ENCODE results near the gene MAP3K7CL. TPM values are rescaled to one million over a fixed set of nuclear protein-coding genes. Genes with fewer than 3 reads are reported as not detected.
A peak's percentile ranks its signal among the peaks of the same experiment; 100 is the strongest.

The MAP3K7CL gene
- total RNA-seq, 6 donors from 2014 or later = 3.5 to 9.4 (median 5.9) TPM

- Histone ChIP-seq H3K4me1 (no peaks in the 10 kb centered on the region), H3K27ac (no peak overlapping the region), H3K27me3 (no peaks in the 10 kb centered on the region), H3K9me3 (no peaks in the 10 kb centered on the region), H3K36me3 (no peaks in the 10 kb centered on the region), H3K4me3 (no peak overlapping the region)
- TF ChIP-seq EP300 (IDR thresholded peaks at IDR 0.05) = no peak
- no peak for TF ChIP-seq CTCF (IDR thresholded peaks at IDR 0.05)
- TF ChIP-seq POLR2AphosphoS5 (IDR thresholded peaks at IDR 0.05) = no peak
- no peak for TF ChIP-seq POLR2A (IDR thresholded peaks at IDR 0.05)
- ATAC-seq (ENCODE audit: low FRiP score in 2 of 2) (no peak), DNase-seq (no peak)
- 78 to 86% methylated on average over 3 of the region's 3 CpGs for WGBS, 2 donors
Observed at GRCh38 chr21:29207201-29207600, 76.8 kb downstream of the MAP3K7CL start.

GRCh38 chr21:29208044-29208681, 77.7 kb downstream of the MAP3K7CL start:
- H3K4me1 ChIP-seq = no peaks in the 10 kb centered on the region
- peak overlapping the region in 2 of 4 donors; percentile 38 to 45 for H3K27ac ChIP-seq
- no peaks in the 10 kb centered on the region for H3K36me3 ChIP-seq
- ATAC-seq (ENCODE audit: low FRiP score in 2 of 2) (peak in 1 of 2 donors; percentile 33), DNase-seq (no peak)
- H3K4me3 ChIP-seq = no peak overlapping the region
- no peaks in the 10 kb centered on the region for H3K9me3 ChIP-seq
- 52 to 67% methylated on average over 9 of the region's 9 CpGs for WGBS, 2 donors
- no peaks in the 10 kb centered on the region for H3K27me3 ChIP-seq
- no peak for TF ChIP-seq POLR2A (IDR thresholded peaks at IDR 0.05)

GRCh38 chr21:29208682-29209059, 78.2 kb downstream of the MAP3K7CL start:
- no peak overlapping the region for H3K4me3 ChIP-seq
- H3K27ac ChIP-seq = peak overlapping the region; percentile 29 to 52 (median 42)
- no peaks in the 10 kb centered on the region for H3K27me3 ChIP-seq
- H3K9me3 ChIP-seq = no peaks in the 10 kb centered on the region
- no peak for TF ChIP-seq CTCF (IDR thresholded peaks at IDR 0.05)
- TF ChIP-seq EP300 (IDR thresholded peaks at IDR 0.05) = peak in 1 of 4 donors; percentile 6
- H3K4me1 ChIP-seq = no peaks in the 10 kb centered on the region
- 18 to 26% methylated on average over 1 of the region's 1 CpG for WGBS, 2 donors
- DNase-seq (no peak), ATAC-seq (ENCODE audit: low FRiP score in 2 of 2) (peak in 1 of 2 donors; percentile 88)
- no peaks in the 10 kb centered on the region for H3K36me3 ChIP-seq

- H3K4me3 ChIP-seq = no peak overlapping the region
- no peak for ATAC-seq (ENCODE audit: low FRiP score in 2 of 2)
- TF ChIP-seq POLR2A (IDR thresholded peaks at IDR 0.05) (no peak), EP300 (IDR thresholded peaks at IDR 0.05) (no peak), CTCF (IDR thresholded peaks at IDR 0.05) (no peak), POLR2AphosphoS5 (IDR thresholded peaks at IDR 0.05) (no peak)
Observed at GRCh38 chr21:29209696-29210095, 79.3 kb downstream of the MAP3K7CL start.

GRCh38 chr21:29211205-29211604, 80.8 kb downstream of the MAP3K7CL start:
- Histone ChIP-seq H3K36me3 (no peaks in the 10 kb centered on the region), H3K9me3 (no peaks in the 10 kb centered on the region), H3K4me3 (no peak overlapping the region), H3K27ac (no peak overlapping the region), H3K27me3 (no peaks in the 10 kb centered on the region), H3K4me1 (no peaks in the 10 kb centered on the region)
- DNase-seq (no peak), ATAC-seq (ENCODE audit: low FRiP score in 2 of 2) (no peak)
- no peak for TF ChIP-seq CTCF (IDR thresholded peaks at IDR 0.05)

More at GRCh38 chr21:29209696-29210095, 79.3 kb downstream of the MAP3K7CL start:
- H3K4me1 ChIP-seq = no peaks in the 10 kb centered on the region
- H3K36me3 ChIP-seq = no peaks in the 10 kb centered on the region
- DNase-seq = no peak
- H3K27me3 ChIP-seq = no peaks in the 10 kb centered on the region
- no peaks in the 10 kb centered on the region for H3K9me3 ChIP-seq
- H3K27ac ChIP-seq = no peak overlapping the region

Measured in upper lobe of left lung (tissue), 6 donors.